Amygdala (tissue), 56 donors: ENCODE data around the gene CA10.

Experiments
- DNase-seq, 56 donors: peaks; one replicate each; lab custom pipeline; 2025; lab: John Stamatoyannopoulos, UW

The CA10 gene

DNA sequence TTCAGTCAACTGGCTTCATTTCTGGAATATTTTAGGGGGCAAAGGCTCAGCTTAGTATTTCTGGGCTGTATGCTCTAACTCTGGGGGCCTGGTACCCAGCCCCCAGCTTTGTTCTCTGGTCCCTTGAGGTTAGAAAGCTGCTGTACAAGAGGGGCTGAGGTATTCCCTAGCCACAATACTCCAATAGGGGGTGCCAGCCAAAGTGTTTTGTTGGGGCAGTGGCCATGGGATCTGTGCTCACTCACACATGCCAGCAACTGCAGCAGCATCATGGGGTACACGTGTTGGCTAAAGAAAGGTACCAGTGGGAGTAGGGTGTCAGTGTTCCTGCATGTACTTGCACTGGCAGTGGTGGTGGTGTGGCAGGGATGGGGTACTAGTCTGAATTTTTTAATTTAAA lies 257.3 kb downstream of the CA10 start:
- no peak for DNase-seq

GRCh38 chr17:51891936-51892335 lies 266.6 kb downstream of the CA10 start:
- DNase-seq: no peak

DNA sequence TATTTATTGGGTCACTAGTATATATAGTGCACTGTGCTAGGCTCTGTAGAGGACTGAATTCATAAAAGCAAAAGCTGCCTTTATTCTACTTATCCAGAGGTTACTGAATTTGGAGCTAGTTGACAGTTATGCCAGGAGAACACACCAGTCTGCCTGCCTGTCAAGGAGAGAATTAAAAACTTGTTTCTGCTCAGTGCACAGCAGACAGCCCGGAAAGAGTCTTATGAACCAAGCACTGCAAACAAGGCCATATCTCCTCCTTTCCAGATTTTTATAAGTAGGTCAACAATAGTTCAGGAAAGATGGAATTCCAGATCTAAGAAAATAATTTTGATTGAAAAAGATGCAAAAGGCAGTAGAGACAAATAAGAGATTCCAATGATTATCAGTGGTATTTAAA lies 267.8 kb downstream of the CA10 start:
- no peak for DNase-seq

DNA sequence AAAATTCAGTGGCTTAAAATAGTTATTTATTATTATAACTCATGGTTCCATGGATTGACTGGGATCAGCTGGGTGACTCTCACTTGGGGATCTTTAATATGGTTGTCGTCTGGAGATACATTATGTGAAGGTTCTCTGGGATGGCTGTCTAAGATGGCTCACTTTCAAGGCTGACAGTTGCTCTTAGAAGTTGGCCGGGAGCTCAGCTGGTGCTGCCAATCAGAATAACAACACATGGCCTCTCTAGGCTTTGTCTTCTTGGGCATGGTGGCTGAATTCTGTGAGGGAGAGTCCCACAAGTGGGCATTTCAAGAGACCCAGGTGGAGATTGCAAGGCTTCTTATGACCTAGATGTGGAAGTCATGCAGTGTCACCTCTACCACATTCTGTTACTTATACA lies 269.7 kb downstream of the CA10 start:
- DNase-seq: no peak

DNA sequence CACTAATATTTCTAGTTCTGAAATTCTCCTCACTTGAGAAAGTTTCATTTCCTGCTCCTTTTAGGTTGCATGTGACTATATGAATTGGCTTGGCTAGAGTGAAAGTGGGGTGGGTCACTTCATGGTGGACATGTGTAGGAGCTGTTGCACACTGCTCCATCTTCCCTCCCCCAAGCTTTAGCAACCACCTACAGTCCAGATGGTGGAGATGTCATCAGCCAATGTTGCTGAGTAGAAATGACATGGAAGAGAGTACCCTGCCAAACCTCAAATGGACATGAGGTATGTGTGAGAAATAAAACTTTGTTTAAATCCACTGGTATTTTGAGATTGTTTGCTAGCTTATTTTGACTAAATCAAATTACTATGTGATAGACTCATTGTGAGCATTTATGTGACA lies 281.5 kb downstream of the CA10 start:
- DNase-seq: no peak

DNA sequence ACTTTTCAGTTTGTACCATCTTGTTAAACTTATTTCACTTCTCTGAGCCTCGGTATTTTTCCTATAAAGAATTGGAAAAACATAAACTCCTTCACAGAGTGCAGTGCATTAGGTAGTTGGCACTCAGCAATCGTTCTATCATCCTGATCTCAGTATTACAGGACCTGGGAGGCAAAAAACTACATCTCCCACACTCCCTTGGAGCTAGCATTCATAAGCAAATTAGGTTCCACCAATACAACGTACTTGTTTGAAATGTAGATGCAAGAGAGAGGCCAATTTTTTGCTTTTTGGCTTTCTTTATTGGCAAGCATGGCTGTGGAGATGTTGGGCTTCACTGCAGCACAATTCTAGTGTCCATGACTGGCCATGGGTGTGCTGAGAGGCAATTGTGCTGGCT lies 285.2 kb downstream of the CA10 start:
- DNase-seq: no peak

DNA sequence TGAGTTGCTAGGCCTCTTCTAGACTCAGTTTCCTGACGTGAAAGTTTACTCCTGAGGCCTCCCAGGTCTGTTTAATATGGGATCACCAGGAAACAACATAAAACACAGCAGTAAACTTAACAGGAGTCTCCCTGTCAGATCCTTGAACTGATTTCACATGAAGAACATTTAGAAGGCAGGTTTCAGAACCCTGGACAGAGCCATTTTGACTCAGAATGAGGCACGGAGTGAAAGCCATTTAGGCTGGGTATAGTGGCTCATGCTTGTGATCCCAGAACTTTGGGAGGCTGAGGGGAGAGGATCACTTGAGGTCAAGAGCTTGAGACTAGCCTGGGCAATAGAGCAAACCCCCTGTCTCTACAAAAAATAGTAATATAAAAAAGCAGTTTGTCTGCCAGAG lies 289.1 kb downstream of the CA10 start:
- DNase-seq: no peak

- peak in 26 of 56 donors; percentile 2 to 65 (median 20) for DNase-seq
Measured at GRCh38 chr17:51860954-51861561, 297.5 kb downstream of the CA10 start.

- DNase-seq: peak in 1 of 56 donors; percentile 16
Measured at GRCh38 chr17:51857052-51857597, 301.4 kb downstream of the CA10 start.

DNA sequence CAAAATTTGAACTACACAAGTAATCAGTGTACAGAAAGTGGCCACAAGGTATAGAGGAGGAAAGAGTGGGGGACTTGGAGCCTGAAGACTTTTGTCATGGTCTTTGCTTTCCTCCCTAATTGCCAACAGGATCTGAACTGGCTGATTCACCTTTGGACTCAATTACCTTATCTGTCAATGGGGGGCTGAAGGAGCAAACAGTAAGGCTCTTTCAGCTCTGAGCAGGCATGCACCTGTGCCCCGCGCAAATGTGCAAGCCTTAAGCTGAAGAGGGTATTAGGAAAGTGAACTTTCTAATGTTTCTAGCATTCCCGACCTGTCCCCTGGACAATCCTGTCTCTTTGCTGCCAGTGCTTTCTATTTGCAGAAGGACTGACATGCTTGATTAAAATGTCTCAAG lies 302.7 kb downstream of the CA10 start:
- DNase-seq: no peak

DNA sequence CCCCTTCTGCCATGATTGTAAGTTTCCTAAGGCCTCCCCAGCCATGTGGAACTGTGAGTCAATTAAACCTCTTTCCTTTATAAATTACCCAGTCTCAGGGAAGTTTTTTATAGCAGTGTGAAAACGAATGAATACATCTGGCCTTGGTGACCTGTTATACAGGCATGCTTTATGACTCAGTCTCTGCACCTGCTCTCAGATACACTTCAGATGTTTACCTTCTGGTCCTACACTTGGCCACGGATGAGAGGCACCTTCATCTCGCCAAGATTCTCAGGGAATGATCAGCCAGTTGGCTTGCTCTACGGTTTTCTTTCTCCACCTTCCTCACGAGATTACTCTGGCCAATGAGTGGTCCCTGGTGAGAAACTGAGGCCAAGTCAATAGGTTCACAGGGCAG lies 304.7 kb downstream of the CA10 start:
- no peak for DNase-seq

DNA sequence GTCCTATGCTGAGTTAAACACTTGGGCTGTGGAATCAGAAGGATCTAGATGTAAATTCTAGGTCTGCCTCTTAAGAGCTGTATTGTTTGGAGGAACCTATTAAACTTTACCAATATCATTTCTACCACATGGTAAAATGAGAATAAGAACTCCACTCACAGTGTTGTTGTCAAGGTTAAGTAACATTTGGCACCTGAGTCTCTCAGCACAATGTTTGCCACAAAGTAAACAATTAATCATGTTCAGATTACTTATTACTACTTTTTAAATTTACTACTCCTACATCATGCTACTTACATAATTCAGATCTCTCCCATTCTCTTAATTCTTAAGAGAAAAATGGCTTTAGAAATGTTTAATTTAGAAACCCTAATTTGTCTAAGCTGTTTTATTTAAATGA lies 305.9 kb downstream of the CA10 start:
- DNase-seq: no peak

GRCh38 chr17:51850201-51850600 lies 308.3 kb downstream of the CA10 start:
- DNase-seq: no peak

DNA sequence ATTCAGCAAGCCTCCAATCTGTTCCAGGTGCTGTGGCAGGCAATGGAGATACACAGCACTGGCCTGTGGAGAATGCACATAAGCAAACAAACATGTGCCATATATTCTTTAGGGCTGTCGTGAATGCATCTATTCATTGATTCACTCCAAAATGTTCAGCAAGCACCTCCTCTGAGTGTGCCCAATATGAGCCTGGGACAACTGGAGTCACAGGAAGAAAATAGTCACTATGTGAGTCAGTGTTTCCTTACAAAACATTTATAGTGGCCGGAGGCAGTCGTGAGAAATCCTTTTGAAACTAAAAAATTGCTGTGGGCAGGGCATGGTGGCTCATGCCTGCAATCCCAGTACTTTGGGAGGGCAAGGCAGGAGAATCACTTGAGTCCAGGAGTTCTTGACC lies 310.1 kb downstream of the CA10 start:
- DNase-seq: no peak

GRCh38 chr17:51846566-51846965 lies 311.9 kb downstream of the CA10 start:
- no peak for DNase-seq

GRCh38 chr17:51845776-51846175 lies 312.7 kb downstream of the CA10 start:
- no peak for DNase-seq

GRCh38 chr17:51842763-51843162 lies 315.8 kb downstream of the CA10 start:
- no peak for DNase-seq

- DNase-seq: no peak
Measured at GRCh38 chr17:51841669-51842068, 316.8 kb downstream of the CA10 start.

DNA sequence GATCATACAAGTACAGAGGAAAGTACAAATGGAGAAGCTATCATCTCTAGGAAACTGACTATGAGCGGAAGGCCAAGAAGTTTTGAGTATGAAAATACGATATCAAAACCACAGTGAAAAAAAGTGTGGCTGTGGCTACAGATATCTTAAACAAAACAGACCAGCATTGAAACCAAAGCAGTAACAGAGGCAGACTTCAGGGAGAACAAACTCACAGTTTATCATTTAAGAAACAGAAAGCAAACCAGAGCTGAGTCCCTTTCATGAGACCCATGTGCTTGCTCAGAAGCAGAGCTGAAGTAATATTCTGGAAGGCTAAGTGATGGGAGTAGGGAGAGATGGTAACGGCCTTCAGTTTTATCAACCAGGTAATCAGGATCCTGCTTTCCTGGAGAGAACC lies 317.8 kb downstream of the CA10 start:
- no peak for DNase-seq

GRCh38 chr17:51833620-51834019 lies 324.9 kb downstream of the CA10 start:
- no peak for DNase-seq

DNA sequence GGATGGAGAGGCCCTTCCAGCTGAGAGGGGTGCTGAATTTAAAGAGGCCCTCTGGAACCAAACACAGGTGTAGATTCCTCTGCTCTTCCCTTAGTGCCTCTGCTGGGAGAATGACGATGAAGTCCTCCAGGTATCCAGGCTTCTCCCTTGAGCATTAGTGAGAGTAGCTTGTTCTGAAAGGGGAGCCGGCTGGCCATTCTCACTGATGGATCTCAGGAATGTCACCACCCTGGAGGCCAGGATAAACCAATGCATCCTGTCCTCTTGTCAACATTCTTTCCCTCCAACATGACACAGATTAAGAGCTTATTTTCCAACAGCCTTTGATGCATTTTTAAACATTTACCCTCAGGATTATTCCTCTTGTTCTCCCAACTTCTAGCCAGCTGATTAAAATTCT lies 325.5 kb downstream of the CA10 start:
- no peak for DNase-seq

DNA sequence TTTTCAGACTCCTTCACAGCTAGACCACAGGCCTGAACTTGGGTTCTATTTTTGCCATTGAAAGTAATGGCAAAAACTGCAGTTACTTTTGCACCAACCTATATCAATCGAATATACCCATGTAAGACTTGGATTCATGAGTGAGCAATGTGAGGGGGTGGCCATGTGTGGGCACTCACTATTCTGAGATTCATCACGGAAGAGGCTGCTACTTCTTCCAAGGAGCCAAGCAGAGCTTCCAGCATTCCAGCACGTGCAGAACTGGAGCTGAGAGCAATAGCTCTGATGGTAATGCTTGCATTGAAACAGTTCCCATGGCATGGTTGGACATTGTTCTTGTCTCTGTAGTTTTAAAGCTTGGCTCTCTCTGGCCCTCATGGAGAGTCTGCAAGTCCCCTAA lies 327.6 kb downstream of the CA10 start:
- peak in 8 of 56 donors; percentile 1 to 45 (median 15) for DNase-seq

GRCh38 chr17:51830451-51830850 lies 328.1 kb downstream of the CA10 start:
- no peak for DNase-seq
